HG02763 (cell line): ENCODE data around the gene ADAM33.

ENCODE experiments used
- ATAC-seq: cut with Tn5 transposase; IDR thresholded peaks from one replicate; pipeline ENCODE4 v1.9.1; 2021; ENCODE audit warnings: mild to moderate bottlenecking, moderate library complexity; ENCODE audit not compliant: unreplicated experiment

The ADAM33 gene

DNA sequence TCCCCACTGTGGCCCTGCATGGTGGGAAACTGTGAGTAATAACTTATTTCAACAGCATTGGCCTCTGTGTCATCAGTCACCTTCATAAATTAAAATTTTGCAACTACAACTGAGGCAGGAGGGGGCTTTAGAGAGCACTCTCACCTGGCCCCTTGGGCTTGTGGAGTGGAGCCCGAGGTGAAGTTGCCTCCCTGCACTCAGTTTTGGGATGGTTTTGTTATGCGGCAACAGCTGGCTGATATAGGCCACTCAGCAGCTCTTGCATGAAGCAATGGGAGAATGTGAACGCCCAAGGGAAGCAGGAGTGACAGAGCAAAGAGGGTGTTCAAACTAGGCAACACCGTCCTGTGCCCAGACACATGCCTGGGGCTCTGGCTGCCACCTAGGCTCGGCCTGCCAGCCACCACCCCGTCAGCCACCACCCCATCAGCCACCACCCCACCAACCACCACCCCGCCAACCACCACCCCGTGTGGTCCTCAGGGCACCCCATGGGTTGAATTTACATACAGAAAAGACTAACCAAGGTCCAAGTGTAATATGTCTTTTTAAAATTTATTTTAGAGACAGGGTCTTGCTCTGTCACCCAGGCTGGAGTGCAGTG, 14.3 kb downstream of the ADAM33 start:
- ATAC-seq: no peak

DNA sequence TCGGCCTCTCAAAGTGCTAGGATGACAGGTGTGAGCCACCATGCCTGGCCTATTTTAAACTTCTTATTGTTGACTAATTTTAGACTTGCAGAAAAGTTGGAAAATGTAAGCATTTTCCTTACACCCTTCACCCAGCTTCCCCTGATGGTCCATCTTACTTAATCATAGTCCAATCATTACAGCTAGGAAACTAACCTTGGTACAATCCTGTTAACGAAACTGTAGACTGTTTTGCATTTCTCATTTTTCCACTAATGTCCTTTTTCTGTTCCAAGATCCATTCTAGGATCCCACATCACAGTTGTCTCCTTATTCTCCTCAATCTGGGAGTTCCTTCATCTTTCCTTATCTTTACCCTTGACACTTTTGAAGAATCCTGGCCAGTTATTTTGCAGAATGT, 18.0 kb downstream of the ADAM33 start:
- ATAC-seq: no peak

DNA sequence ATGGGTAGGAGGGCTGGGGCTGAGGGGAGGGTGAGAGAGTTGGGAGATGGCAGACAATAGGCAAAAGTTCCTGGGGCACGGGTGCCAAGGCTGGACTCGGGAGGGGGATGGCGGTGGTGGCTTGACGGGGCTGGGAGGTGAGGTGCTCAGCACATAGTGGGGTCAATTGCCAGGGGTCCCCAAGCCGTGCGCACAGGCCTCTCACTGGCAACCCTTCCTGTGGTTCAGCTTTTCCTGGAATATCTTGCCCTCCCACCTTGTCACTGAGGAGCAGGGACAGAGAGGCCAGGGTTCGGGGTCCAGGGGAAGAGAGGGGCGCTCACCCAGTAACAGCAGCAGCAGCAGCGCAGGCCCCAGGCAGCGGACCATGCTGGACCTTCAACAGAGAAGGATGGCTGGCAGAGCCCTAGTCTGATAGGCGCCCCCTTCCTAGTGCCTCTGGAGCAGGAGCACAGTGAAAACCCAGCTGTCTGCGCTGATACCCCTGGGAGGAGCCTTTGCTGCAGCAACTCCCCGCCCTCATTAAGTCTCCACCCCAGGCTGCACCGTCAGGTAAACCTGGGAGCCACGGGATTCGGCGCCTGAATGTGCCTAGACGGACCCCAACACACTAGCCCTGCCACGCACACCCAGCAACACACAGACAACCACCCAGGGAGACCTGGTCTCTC, 18.6 kb downstream of the ADAM33 start, which contains the start of gene GFRA4:
TSS of gene GFRA4 (minus strand) at position 369 of the 671 bp plus-strand sequence. CDS start at position 369, 0 bp downstream.
- ATAC-seq: no peak

DNA sequence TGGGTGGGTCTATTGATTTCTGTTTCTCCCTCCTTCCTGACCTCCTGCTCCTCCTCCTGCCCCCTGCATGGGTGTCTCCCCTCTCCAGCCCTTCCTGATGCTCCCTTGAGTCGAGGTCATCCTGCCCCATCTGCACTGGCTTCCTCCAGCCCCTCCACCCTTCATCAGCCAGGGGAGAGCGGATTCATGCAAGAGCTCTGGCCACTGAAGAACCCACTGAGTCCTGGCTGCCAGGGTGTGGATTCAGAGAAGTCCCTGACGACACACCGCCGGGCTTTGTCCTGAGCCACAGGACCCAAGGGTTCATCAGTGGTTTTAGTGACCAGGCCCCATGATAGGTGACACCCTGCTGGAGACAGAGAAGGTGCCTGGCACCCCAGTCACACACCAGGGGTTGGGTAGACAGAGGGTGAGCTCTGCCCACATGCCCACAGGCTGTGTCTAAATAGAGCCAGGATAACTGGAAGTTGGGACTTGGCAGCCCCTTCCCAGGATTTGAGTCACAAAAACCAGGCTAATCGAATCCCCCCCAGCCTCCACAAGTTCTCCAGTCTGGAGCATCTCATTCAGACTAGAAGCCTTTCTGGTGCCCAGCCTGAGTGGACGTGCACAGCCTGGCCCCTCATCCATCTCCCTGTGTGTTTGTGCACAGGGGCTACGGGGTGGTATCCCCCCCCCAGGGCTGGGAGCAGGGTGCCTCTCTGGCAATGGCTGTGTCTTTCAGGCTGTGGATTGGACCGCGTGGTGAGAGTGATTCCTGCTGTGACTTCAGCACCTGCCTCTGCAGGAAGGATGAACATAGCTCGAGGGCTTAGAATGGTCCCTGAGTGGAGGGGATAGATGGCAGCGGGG, 19.8 kb downstream of the ADAM33 start:
- ATAC-seq: no peak

DNA sequence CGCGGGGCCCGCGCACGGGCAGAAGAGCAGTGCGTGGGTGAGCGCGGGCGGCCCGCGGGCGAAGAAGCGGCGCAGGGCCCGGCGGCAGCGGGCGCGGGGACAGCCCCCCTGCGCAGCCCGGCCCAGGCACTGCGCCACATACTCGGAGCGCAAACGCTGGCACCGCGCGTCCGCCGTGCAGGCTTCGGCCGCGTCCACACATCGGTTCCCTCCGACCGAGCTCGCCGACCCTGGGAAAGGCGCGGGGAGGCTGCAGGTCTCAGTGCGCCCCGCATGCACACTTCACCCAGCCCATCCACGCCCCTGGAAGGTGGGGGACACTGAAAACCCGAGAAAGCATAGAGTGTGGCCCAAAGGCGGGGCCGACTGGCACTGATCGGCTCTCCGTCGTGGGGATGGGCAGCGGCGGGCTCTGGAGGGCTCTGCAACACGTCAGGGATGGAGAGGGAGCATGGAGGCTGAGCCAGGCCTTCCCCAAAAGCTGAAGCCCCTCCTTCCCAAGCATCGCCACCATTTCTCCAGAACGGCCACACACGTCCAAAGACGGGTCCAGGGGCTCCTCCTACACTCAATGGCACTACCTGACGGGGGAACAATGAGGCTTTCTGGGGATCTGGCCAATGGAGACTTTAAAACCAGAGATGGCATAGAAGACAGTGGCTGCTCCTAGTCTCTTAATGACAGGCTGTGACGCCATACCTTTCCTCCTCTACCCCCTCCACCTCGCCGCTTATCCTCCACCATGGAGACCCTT, 20.6 kb downstream of the ADAM33 start:
- ATAC-seq: no peak

DNA sequence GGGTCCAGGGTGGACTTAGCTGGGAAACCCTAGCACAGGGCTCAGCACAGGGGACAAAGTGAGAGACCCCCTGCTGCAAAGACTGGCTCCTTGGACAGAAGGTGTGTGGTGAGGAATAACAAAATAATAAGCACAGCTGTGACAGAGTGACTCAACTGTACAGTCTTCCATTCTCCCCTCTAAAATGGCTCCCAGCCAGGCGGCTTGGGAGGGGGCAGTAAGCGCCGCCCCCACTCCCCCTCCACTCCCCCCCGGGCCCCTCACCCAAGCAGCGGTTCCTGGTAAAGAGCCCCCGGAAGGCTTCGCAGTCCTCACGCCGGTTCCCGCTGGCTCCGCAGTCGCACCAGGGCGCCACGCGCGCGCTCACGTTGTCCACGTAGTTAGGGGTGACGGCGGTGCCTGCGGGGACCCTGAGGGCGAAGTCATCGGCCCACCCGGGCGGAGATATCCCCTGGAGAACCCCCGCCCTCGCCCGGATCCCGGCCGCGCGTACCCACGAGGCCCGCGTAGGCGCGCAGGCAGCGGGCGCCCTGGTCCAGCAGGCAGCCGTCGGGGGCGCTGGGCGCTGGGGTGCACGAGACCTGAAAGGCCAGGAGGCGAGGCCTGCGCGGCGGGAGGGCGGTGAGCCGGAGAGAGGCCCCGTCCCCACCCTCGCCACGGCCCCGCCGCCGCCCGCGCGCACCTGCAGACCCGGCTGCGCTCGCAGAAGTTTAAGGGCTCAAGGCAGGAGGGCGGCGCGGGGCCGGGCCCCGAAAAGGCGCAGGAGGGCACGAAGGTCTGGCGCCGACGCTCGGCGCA, 21.3 kb downstream of the ADAM33 start:
- ATAC-seq: no peak

DNA sequence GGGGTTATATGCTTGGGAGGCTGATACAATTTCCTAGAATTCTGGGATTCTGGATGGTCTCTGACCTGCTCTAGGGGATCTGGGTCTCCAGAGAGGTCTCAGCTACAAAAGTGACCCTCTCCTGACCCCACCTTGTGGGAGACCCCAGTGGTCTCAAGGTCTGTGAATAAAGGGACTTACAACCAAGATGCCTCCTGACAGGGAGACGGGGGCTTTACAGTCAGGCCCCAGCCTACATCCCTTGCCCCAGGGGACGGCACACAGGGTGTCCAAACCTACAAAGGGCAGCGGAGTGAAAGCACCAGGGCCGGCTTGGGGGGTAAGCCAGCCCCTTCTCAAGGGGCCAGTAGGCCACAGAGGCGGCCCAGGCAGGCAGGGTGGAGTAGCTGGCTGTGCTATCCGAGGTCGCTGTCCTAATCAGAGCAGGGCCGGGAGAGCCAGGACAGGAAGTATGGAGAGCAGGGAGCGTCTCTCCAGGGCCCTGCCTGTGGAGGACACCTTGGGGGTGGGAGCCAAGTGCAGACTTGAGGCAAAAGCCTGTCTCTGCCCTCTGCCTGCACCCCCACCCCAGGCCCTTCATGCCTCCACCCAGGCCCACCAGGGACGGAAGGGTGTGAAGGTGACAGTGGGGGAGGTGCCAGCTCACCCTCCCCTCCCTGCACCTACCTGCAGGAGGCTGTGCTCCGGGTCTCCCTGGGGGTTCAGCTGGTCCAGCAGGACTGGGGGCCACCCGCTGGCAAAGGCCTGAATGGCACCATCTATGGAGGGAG, 22.1 kb downstream of the ADAM33 start:
- ATAC-seq: no peak

DNA sequence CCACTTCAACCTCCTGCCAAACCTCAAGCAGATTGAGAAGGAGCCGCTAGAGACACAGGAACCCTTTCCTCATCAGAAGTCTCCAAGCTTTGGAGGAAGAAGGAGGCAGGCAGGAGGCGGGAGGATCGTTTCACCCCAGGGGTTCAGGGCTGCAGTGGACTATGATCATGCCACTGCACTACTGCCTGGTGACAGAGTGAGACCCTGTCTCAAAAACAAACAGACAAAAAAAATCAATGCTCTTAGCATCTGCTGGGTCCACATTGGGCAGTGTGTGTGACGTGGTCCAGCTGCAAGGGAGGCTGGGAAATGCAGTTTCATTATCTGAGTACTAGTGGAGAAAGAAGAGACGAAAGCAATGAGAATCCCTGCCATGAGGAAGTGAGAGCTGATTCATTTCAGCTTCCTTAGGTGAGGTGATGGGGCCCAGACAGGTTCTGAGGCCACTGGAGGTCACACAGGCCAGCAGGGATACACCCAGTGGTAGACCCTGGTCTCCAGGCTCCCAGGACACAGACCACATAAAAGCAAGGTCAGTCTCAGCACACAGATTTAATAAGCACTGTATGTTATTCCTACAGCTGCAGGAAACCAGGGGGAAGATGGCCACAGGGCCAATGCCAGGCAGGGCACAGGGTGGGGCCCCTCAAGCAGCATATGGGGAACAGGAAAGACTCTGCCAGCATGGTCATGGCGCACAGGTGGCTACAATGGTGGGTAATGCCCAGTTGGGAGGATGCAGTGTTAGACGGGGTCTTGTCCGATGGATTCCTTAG, 22.9 kb downstream of the ADAM33 start:
- ATAC-seq: peak; percentile 75

DNA sequence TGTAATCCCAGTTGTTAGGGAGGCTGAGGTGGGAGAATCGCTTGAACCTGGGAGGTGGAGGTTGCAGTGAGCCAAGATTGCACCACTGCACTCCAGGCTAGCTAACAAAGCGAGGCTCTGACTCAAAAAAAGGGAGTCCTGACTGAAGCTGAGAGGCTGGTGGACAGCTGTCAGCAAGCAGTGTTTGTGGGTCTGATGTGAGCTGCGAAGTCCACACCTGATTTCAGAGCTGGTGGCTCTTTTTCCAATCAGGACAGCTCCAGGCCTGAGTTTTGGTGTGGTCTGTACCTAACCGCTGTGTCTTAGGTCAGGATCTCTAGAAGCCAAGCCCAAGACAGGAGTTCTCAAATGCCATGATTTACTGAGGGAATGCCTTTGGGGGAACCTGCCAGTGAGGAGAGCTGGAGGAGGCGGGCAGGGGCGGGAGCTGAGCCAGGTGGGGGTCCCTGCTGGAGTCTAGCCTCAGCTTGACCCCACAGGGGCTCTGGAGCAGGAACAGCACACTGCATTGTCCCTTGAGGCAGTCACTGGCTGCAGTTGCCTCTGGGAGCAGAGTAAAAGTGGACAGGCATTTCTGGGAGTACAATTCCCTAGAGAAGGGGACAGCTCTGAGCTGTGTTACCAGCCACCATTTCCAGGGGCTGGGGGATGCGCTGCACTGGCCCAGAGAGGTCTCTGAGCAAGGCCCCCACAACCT, 23.6 kb downstream of the ADAM33 start:
- ATAC-seq: no peak

DNA sequence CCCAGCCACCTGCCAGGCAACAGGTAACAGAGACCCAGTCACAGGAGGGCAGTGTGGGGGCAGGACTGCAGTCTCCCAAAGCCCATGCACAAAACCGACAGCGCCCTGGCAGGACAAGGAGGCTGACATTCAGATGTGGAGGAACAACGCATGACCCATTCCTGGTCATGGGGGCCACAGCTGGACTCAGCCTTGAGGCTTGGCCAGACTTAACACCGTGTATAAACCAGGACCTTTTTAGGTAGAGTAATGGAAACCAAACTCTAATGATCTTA, 26.7 kb downstream of the ADAM33 start:
- no peak for ATAC-seq

DNA sequence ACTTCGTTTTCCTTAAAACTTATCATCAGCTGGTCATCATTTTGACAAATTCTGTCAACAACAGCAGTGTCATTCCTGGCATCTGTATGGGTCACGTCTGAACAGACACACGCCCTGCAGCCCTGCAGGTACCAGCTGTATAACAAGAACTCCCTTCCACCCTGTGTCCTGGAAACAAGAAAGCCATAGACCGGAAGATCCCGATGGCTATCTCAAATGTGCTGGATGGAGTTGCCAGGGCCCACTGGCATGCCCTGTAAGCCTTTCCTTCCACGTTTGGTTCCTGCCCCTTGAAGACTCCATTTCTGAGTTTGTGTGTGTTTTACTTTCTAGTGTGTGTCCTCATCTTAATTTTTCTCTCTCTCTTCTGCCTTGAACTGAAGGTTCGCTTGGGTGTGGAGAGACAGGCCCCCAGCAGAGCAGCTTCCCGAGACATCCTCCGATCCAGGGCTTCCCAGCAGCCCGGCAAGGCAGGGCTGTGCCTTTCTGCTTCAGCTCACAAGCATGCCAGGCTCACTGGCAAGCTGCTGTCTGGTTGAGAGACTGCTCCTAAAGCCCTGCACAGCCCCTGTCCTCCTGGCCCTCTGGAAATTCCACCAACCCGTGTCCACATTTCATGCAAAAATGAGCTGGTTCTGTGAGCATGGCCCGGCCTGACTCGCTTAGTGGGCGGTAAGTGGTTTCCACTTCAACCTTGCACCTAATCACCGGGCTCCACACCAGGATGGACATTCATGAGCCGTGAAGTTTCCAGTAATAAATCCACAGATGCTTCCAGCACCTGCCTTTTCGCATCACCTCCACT, 27.3 kb downstream of the ADAM33 start:
- ATAC-seq: no peak

DNA sequence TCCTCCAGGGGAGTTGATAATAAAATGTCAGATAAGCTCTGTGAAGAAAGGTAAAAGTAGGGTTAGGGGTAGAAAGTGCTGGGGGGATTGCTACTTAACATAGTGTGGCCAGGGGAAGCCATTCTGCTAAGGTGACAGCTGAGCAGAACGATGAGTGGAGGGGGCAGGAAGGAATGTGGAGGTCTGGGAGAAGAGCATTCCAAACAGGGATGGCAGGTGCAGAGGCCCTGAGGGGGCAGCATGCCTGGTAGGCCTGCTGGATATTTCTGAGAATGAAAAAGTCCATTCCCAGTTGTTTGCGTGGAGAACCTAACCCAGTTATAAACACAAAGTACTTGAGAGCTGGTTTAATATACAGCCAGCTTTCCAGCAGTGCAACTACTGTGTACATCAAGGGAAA, 27.9 kb downstream of the ADAM33 start:
- no peak for ATAC-seq

DNA sequence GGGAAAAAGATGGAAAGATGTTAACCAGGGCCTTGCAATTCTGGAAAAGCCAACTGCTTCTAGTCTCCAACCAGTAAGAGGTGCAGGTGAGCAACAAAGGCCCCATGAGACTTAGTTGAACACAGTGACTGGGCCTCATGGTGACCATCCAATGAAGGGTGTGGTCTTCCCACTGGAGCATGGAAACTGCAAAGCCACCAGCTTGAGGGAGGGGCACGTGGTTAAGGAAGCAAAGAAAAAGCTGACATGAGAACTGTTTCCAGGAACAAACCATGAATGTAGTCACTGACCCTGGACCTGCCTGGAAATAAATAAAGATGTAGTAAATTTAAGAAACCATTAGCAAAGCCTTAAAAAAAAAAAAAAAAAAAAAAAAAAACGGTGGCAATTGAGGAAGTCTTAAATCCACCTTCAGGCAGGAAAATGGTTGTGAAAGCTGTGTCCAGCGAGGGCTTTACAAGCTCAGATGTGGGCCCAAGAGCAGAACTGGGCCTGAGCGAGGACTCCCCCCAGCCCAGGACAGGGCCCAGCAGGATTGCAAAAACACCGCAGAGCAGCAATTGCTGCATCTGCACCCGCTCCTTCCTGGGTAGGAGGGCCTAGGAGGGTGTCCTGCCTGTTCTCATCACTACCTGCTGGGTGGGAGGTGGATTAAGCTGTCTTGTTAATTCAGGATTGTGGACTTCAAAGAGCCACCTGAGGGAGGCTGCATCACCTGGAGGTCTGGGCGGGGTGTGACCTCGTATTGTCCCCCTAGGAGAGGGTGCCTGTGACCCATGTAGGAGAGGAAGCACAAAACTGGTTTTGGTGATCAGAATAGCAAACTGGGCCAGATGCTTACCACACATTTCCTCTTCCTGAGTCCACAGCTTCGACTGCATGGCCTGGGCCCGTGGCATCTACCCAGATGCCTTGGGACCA, 28.9 kb downstream of the ADAM33 start:
- ATAC-seq: no peak

DNA sequence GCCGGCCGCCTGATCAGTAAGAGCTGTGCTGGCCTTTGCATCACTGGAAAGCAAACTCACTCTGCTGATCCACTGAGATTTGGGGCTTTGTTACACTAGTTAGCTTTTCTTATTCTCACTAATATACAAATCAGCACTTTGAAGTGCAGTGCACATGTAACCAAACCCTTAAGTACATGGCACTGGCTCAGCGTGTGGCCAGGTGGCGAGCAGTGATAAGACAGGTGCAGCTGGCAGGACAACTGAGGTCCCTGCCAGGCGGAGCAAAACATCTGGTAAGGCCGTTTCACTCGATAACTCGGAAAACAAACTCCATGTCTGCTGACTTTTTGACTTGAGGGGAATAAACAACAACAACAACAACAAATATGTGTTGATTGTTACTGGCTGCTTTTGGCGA, 29.6 kb downstream of the ADAM33 start:
- no peak for ATAC-seq

DNA sequence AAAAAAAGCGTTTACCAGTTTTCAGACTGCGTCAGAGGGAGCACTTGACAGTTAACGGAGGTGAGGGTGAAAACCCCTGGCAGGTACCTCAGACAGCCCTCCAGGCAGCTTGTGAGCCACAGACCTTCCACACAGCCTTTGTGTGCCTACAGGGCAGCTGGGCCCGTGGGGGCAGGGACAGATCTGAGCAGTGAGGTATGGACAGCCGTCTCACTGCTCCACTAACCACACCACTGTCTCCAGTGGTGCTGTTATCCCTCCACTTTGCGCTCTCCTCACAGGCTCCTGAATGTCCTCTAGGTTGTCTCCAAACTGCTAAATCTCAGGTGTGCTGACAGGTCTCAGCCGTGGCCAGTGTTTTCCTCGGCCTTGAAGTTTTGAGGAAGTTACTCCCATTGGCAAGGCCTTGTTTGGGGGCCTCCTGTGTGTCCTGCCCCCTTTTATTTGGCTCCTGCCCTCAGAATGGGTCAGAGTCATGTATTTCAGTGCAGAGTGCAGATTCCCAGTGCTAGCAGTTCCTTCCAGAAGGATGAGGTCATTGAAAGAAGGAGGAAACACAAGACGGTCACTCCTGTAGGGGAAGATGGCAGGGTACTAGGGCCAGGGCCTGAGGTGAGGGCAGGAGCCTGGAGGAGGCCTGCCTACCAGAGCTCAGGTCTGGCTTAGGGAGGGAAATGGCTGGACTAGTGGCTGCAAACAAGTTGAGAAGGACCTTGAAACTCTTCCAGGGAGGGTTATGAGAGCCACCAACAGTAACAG, 30.4 kb downstream of the ADAM33 start:
- no peak for ATAC-seq

DNA sequence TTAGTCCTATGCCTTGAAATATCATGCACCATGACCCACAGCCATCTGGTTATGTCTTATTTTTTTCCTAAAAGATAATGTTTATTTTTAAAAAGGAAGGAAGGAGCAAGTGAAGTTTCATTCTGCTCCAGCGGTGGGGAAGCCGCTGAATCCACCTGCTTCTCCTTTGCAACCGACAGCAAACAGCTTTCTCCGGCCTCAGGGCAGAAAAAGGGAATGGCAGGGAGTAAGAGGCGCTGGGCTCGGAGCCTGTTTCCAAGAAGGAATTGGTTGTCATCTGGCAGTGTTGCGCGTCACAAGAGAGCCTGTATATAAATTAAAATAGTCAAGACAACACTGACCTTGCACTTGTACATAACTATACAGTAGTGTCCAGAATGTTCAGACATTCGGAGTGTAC, 32.9 kb downstream of the ADAM33 start:
- ATAC-seq: no peak
